Smooth muscle cell (in vitro differentiated cells): ENCODE results near the gene PDCD11. TPM values are rescaled to one million over a fixed set of nuclear protein-coding genes. Genes with fewer than 3 reads are reported as not detected.
A peak's percentile ranks its signal among the peaks of the same experiment; 100 is the strongest.

Experiments
- DNase-seq: peaks from one replicate; lab custom pipeline; 2025; ENCODE audit not compliant: unreplicated experiment; lab: John Stamatoyannopoulos, UW
- H2AFZ ChIP-seq: fragments of 200-600 bp; sonication (generic); 2 replicates; pipeline ENCODE4 v1.6.0; 2016; ENCODE audit warnings: antibody characterized with exemption, low read depth, mild to moderate bottlenecking
- H3F3A ChIP-seq: fragments of 200-600 bp; sonication (generic); 2 replicates; pipeline ENCODE4 v1.6.0; 2017; ENCODE audit warnings: antibody characterized with exemption, low read depth
- H3K27ac ChIP-seq: fragments of 200-600 bp; sonication (generic); 2 replicates; pipeline ENCODE4 v1.5.1; 2016; ENCODE audit warnings: low read depth, mild to moderate bottlenecking
- H3K27me3 ChIP-seq: fragments of 200-600 bp; sonication (generic); 2 replicates; pipeline ENCODE4 v1.6.1; 2016; ENCODE audit warnings: low read depth, mild to moderate bottlenecking
- H3K36me3 ChIP-seq: fragments of 200-600 bp; sonication (generic); 2 replicates; pipeline ENCODE4 v1.5.1; 2016; ENCODE audit warnings: low read depth
- H3K4me1 ChIP-seq: fragments of 200-600 bp; sonication (generic); 2 replicates; pipeline ENCODE4 v1.5.1; 2016; ENCODE audit warnings: low read depth
- H3K4me2 ChIP-seq: fragments of 200-600 bp; sonication (generic); 2 replicates; pipeline ENCODE4 v1.6.0; 2016; ENCODE audit warnings: mild to moderate bottlenecking
- H3K4me3 ChIP-seq: fragments of 200-600 bp; sonication (generic); 2 replicates; pipeline ENCODE4 v1.5.1; 2016; ENCODE audit warnings: mild to moderate bottlenecking
- H3K79me2 ChIP-seq: fragments of 200-600 bp; sonication (generic); 2 replicates; pipeline ENCODE4 v1.6.0; 2016; ENCODE audit warnings: low read depth, mild to moderate bottlenecking
- H3K9ac ChIP-seq: fragments of 200-600 bp; sonication (generic); 2 replicates; pipeline ENCODE4 v1.6.0; 2016; ENCODE audit warnings: low read depth
- H3K9me3 ChIP-seq: fragments of 200-600 bp; sonication (generic); replicated peaks from 2 replicates; pipeline ENCODE4 v1.5.1; 2016; ENCODE audit warnings: low read depth
- H4K20me1 ChIP-seq: fragments of 200-600 bp; sonication (generic); 2 replicates; pipeline ENCODE4 v1.6.0; 2016; ENCODE audit warnings: low read depth
- CTCF ChIP-seq: fragments of 200-600 bp; sonication (generic); IDR thresholded peaks from 2 replicates; pipeline ENCODE4 v1.5.1; 2017; ENCODE audit warnings: borderline replicate concordance, mild to moderate bottlenecking, antibody characterized with exemption; ENCODE audit not compliant: insufficient read depth, poor library complexity, severe bottlenecking
- WGBS: methylation state at CpG from one replicate; pipeline ENCODE4 v1.1.7; 2016; ENCODE audit warnings: low lambda C conversion rate; 5-methylcytosine and 5-hydroxymethylcytosine counted together
- polyA plus RNA-seq: library from polyadenylated mRNA; unstranded; fragments of >200 nt; fragmentation: Nextera tagmentation; extraction: Ambion mirVana; gene quantifications from 2 replicates; pipeline ENCODE4 v1.2.1, GENCODE V29; 2016
- total RNA-seq: library from RNA; depleted of rRNA; stranded (reverse); fragments of >200 nt; gene quantifications from 2 replicates; pipeline ENCODE4 v1.2.3, GENCODE V29; 2014

Gene PDCD11
- total and polyA plus RNA-seq, 2 experiments from 2014 or later: 12.2 to 15.6 TPM

GRCh38 chr10:103441206-103441605 is 44.8 kb downstream of the PDCD11 start:
- TF ChIP-seq CTCF: no peak
- DNase-seq: no peak
- Histone ChIP-seq H3K9me3 (no peaks in the 10 kb centered on the region), H3K27ac (peak overlapping the region; percentile 81), H3K4me3 (no peak overlapping the region), H3K4me1 (no peaks in the 10 kb centered on the region), H3K79me2 (no peaks in the 10 kb centered on the region), H3K27me3 (no peaks in the 10 kb centered on the region), H3K4me2 (no peak overlapping the region), H3K36me3 (peaks cover 7% of the 10 kb centered on the region), H3K9ac (no peak overlapping the region), H3F3A (peaks cover 6% of the 10 kb centered on the region), H2AFZ (no peak overlapping the region), H4K20me1 (peaks cover 3% of the 10 kb centered on the region)
- 86% methylated on average over 8 of the region's 8 CpGs for WGBS

- H3K4me3 ChIP-seq: no peak overlapping the region
- no peaks in the 10 kb centered on the region for H3K27me3 ChIP-seq
- no peak overlapping the region for H2AFZ ChIP-seq
- DNase-seq: no peak
- no peaks in the 10 kb centered on the region for H3K4me1 ChIP-seq
- peaks cover 3% of the 10 kb centered on the region for H3K36me3 ChIP-seq
- no peaks in the 10 kb centered on the region for H3K9me3 ChIP-seq
- H3K4me2 ChIP-seq: no peak overlapping the region
- TF ChIP-seq CTCF: no peak
- no peaks in the 10 kb centered on the region for H3K79me2 ChIP-seq
- H3K9ac ChIP-seq: no peak overlapping the region
- peak overlapping the region; percentile 81 for H3K27ac ChIP-seq
- peaks cover 6% of the 10 kb centered on the region for H3F3A ChIP-seq
- 86% methylated on average over 8 of the region's 8 CpGs for WGBS
- peaks cover 3% of the 10 kb centered on the region for H4K20me1 ChIP-seq
Measured at GRCh38 chr10:103441611-103442010, 45.2 kb downstream of the PDCD11 start.

GRCh38 chr10:103442031-103442461 is 45.6 kb downstream of the PDCD11 start:
- Histone ChIP-seq H3F3A (peaks cover 6% of the 10 kb centered on the region), H2AFZ (no peak overlapping the region), H3K9me3 (no peaks in the 10 kb centered on the region), H3K4me1 (no peaks in the 10 kb centered on the region), H3K4me3 (no peak overlapping the region), H4K20me1 (peaks cover 2% of the 10 kb centered on the region), H3K36me3 (peaks cover 3% of the 10 kb centered on the region), H3K27ac (peak overlapping the region; percentile 81), H3K4me2 (peak overlapping the region; percentile 51), H3K79me2 (no peaks in the 10 kb centered on the region), H3K9ac (no peak overlapping the region), H3K27me3 (no peaks in the 10 kb centered on the region)
- no peak for TF ChIP-seq CTCF
- DNase-seq: peak; percentile 13
- WGBS: 62% methylated on average over 13 of the region's 13 CpGs

GRCh38 chr10:103443475-103444185 is 47.2 kb downstream of the PDCD11 start:
- H3K79me2 ChIP-seq: no peaks in the 10 kb centered on the region
- peaks cover 3% of the 10 kb centered on the region for H3K36me3 ChIP-seq
- no peak for TF ChIP-seq CTCF
- H3K27ac ChIP-seq: no peak overlapping the region
- H3K4me3 ChIP-seq: no peak overlapping the region
- DNase-seq: no peak
- no peak overlapping the region for H3K9ac ChIP-seq
- no peaks in the 10 kb centered on the region for H3K4me1 ChIP-seq
- H3K27me3 ChIP-seq: no peaks in the 10 kb centered on the region
- peaks cover 6% of the 10 kb centered on the region for H3F3A ChIP-seq
- no peak overlapping the region for H3K4me2 ChIP-seq
- H2AFZ ChIP-seq: no peak overlapping the region
- 97% methylated on average over 23 of the region's 23 CpGs for WGBS
- no peaks in the 10 kb centered on the region for H3K9me3 ChIP-seq
- H4K20me1 ChIP-seq: no peaks in the 10 kb centered on the region
